Endothelial cell of umbilical vein (primary cell): ENCODE results near the gene HNRNPM.

Source experiments
- EZH2 ChIP-seq: IDR thresholded peaks from 2 replicates; pipeline ENCODE4 v1.6.1; 2012; ENCODE audit warnings: borderline replicate concordance, low read depth, mild to moderate bottlenecking, moderate library complexity, low read length, inconsistent platforms; ENCODE audit not compliant: severe bottlenecking
- FOS ChIP-seq: IDR thresholded peaks from 2 replicates; pipeline ENCODE4 v1.6.1; 2011; ENCODE audit warnings: mild to moderate bottlenecking, low read length, moderate library complexity, borderline replicate concordance; ENCODE audit not compliant: insufficient read depth
- JUN ChIP-seq: IDR thresholded peaks from 2 replicates; pipeline ENCODE4 v1.6.1; 2011; ENCODE audit warnings: borderline replicate concordance, low read depth; ENCODE audit not compliant: insufficient read length, insufficient read depth
- MYC ChIP-seq: IDR thresholded peaks from one replicate; pipeline ENCODE4 v1.6.1; 2011; ENCODE audit warnings: mild to moderate bottlenecking, low read depth, low read length
- POLR2A ChIP-seq: IDR thresholded peaks from 2 replicates; pipeline ENCODE4 v1.6.1; 2012; ENCODE audit warnings: low read depth, mild to moderate bottlenecking, control low read depth, low read length
- POLR2AphosphoS5 ChIP-seq: IDR thresholded peaks from 2 replicates; pipeline ENCODE4 v1.6.1; 2012; ENCODE audit warnings: low read depth, mild to moderate bottlenecking, control low read depth, low read length, moderate library complexity; ENCODE audit not compliant: insufficient read depth
- TF ChIP-seq, protein P1 (sequence below), 2 donors: IDR thresholded peaks; 1 replicate in 1 of 2; 2 replicates in 1 of 2; pipeline ENCODE4 v1.5.1; 2011; ENCODE audit warnings: low read length in 2 of 2, mild to moderate bottlenecking in 2 of 2, moderate library complexity in 2 of 2, control low read depth in 1 of 2, inconsistent platforms in 1 of 2, low read depth in 1 of 2; ENCODE audit not compliant: insufficient read depth in 1 of 2; ENCODE audit errors: extremely low read depth in 1 of 2
- TF ChIP-seq, protein P2 (sequence below): IDR thresholded peaks from 2 replicates; pipeline ENCODE4 v1.6.1; 2011; ENCODE audit not compliant: insufficient read depth, insufficient read length

DNA sequence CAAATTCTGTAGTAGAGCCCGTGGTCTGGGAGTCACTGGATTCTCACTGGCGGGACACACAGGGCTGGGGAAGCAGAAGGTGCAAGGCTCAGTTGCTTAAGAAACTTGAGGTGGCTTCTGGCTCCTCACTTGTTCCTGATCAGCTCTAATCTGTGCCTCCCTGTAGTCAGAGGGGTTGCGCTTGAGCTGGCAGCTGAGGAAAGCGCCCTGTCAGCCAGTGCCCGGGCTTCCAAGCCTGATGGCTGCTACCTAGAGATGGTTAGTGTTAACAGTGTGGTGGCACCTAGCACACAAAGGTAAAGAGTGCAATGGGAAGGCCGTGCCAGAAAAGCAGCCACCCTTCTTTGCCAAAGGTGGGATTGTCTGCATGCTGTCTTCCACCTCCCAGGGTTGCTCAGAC is 8.8 kb downstream of the HNRNPM start:
- TF ChIP-seq, protein P1, sequence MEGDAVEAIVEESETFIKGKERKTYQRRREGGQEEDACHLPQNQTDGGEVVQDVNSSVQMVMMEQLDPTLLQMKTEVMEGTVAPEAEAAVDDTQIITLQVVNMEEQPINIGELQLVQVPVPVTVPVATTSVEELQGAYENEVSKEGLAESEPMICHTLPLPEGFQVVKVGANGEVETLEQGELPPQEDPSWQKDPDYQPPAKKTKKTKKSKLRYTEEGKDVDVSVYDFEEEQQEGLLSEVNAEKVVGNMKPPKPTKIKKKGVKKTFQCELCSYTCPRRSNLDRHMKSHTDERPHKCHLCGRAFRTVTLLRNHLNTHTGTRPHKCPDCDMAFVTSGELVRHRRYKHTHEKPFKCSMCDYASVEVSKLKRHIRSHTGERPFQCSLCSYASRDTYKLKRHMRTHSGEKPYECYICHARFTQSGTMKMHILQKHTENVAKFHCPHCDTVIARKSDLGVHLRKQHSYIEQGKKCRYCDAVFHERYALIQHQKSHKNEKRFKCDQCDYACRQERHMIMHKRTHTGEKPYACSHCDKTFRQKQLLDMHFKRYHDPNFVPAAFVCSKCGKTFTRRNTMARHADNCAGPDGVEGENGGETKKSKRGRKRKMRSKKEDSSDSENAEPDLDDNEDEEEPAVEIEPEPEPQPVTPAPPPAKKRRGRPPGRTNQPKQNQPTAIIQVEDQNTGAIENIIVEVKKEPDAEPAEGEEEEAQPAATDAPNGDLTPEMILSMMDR (IDR thresholded peaks at IDR 0.05; ENCODE audit: extremely low read depth in 1 of 2, insufficient read depth in 1 of 2, low read depth in 1 of 2, low read length in 2 of 2): no peak
- no peak for TF ChIP-seq JUN
- no peak for TF ChIP-seq EZH2
- TF ChIP-seq POLR2A: no peak
- TF ChIP-seq POLR2AphosphoS5: no peak
- TF ChIP-seq, protein P2, sequence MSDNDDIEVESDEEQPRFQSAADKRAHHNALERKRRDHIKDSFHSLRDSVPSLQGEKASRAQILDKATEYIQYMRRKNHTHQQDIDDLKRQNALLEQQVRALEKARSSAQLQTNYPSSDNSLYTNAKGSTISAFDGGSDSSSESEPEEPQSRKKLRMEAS: no peak
- no peak for TF ChIP-seq FOS
- TF ChIP-seq MYC: no peak
